RWPE1 (cell line): ENCODE data around the gene RRP36.

Source experiments
- CTCF ChIA-PET: fragments of 350-600 bp; sonication (Branson Sonifier 250); formaldehyde crosslinking; extraction: SDS; loops from one replicate; lab custom pipeline; 2021; lab: Yijun Ruan, JAX
- POLR2A ChIA-PET: fragments of 400-600 bp; formaldehyde crosslinking; extraction: SDS; loops from one replicate; lab custom pipeline; 2020; ENCODE audit warnings: antibody characterized with exemption; ENCODE audit not compliant: low non-redundant PET; lab: Yijun Ruan, JAX
- DNase-seq: peaks from one replicate; pipeline ENCODE4 v3.0.0; 2012; ENCODE audit warnings: low spot score
- H3K27ac ChIP-seq: fragments of 450-650 bp; 2 replicates; pipeline ENCODE4 v1.5.1; 2017
- CTCF ChIP-seq: fragments of 450-650 bp; conservative IDR thresholded peaks from 2 replicates; pipeline ENCODE4 v1.5.1; 2017; ENCODE audit warnings: low read depth, mild to moderate bottlenecking

The RRP36 gene

GRCh38 chr6:42978839-42979522 is 42.4 kb upstream of the RRP36 start, which contains the start of gene PEX6:
PEX6 (minus strand) TSS chr6:42979181; CDS start chr6:42979150, 31 bp downstream.
- ChIA-PET CTCF (interaction anchor here (0.6 to 1.9 kb wide), 4 partner anchors 8 to 210 kb away, joined by 3 to 6 read pairs (median 3); no protein-coding TSS in a partner anchor), POLR2A (interaction anchor here (0.5 to 2.0 kb wide), 7 partner anchors 8 to 808 kb away, joined by 4 to 9 read pairs (median 6); partner anchors contain the start of genes CNPY3, CUL7 and KLHDC3)
- TF ChIP-seq CTCF = no peak
- peak within 1 kb of the TSS; percentile 94 for H3K27ac ChIP-seq
- peak; percentile 59 for DNase-seq

DNA sequence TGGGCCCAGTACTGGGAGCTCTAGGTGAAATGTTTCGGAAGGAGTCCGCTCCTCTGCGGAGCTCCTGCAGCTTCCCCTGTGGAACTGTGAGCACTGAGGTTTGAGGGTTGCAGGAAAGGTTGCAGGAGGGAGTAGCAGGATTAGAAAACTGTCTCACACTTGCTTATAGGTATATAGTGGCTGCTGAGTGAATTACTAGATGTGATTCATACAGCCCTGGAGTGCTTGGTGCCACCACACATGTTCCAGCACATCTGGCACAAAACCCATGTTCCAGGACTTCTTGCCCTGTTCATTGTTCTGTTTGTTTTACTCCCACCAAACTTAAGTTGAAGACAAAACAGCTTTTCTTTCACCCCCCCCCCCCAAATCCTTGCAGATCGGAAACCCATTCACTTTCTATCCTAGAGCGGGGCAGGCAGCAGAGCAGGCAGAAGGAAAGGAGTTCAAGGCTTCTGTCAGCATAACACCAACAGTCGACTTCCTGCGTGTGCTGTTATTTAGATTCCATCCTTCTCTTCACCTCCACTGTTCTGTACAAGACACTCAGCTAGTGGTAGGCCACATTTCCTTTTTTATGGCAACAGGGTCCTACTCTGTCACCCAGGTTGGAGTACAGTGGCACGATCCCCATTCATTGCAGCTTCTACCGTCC is 41.8 kb upstream of the RRP36 start:
- CTCF ChIA-PET = interaction anchor here (0.7 to 1.9 kb wide), 4 partner anchors 8 to 97 kb away, joined by 3 to 6 read pairs (median 3); no protein-coding TSS in a partner anchor
- POLR2A ChIA-PET = interaction anchor here (0.5 to 2.0 kb wide), 4 partner anchors 35 to 264 kb away, joined by 4 to 6 read pairs (median 5); partner anchors contain the start of genes CUL7 and KLHDC3
- peak; percentile 74 for DNase-seq
- TF ChIP-seq CTCF = no peak
- peak overlapping the region; percentile 94 for H3K27ac ChIP-seq

DNA sequence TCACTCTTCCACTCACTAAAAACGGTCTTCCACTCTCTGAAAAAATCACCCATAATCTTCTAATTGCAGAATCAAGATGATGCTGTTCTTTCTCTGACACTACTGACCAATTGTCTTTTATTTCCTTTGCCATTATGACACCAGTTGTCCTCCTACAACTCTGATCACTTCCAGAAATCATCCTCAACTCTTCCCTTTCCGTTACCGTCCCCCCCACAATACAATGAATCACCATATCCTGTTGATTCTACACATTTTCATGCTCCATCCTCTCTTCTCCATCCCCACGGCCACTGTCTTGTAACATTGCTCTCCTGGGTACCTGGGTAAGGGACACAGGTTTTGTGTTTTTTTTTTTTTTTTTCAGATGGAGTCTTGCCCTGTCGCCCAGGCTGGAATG is 39.6 kb upstream of the RRP36 start:
- POLR2A ChIA-PET = no interaction called here
- no peak for TF ChIP-seq CTCF
- DNase-seq = no peak
- CTCF ChIA-PET = interaction anchor here (1.0 kb wide), 1 partner anchor 161 kb away, joined by 3 read pairs; no protein-coding TSS in a partner anchor
- H3K27ac ChIP-seq = no peak overlapping the region

DNA sequence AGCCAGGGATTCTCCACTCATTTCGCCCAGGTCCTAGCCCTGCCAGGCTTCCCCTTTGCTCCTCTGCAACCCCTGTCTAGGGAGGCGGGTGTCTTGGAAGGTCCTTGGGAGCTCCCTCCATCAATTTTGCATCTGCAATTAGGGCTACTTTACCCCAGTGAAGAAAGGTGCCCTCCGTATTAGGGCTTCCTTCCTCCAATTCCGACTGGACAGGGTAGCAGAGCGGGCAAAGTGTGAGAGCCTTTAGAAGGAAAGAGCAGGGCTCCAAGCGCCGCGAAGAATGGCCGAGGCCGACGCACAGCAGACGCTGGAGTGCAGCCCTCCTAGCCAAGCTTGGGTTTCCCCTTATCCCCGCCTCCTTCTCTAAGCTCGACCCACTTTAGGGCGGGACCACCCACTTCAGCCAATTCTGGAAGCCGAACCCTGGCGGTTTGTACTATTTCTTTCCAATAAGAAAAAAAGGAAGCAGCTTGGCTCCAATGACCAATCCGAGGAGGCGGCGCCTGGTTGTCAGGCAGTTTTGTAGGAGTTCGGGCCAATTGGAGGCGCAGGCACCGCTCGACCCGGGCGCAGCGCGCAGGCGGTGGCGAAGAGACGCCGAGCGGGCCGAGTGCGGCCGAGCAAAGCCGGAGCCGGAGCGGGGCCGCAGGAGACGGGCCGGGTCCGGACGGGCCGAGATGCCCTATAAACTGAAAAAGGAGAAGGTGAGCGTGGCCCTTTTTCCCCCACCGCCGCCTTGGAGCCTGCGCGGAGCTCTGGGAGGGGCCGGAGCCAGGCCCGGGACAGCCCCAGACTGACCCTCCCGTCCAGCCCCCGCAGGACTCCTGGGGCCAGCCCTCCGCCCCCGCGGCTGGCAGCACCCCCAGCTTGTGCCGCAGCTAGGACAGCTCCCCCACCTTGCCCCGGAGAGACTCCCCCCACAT is 37.2 kb upstream of the RRP36 start, which contains the start of gene PPP2R5D:
Gene PPP2R5D, plus strand, starts transcription at position 570 of the 923 bp plus-strand sequence. Its CDS starts 108 bp downstream, at position 678.
- peak within 1 kb of the TSS; percentile 82 for H3K27ac ChIP-seq
- CTCF ChIA-PET = interaction anchor here (0.5 to 1.0 kb wide), 4 partner anchors 83 to 209 kb away, joined by 3 read pairs; no protein-coding TSS in a partner anchor
- peak; percentile 97 for DNase-seq
- POLR2A ChIA-PET = interaction anchor here (0.6 to 1.1 kb wide), 5 partner anchors 10 to 37 kb away, joined by 3 to 4 read pairs (median 3); partner anchors contain the start of genes MEA1 and RRP36
- TF ChIP-seq CTCF = no peak

DNA sequence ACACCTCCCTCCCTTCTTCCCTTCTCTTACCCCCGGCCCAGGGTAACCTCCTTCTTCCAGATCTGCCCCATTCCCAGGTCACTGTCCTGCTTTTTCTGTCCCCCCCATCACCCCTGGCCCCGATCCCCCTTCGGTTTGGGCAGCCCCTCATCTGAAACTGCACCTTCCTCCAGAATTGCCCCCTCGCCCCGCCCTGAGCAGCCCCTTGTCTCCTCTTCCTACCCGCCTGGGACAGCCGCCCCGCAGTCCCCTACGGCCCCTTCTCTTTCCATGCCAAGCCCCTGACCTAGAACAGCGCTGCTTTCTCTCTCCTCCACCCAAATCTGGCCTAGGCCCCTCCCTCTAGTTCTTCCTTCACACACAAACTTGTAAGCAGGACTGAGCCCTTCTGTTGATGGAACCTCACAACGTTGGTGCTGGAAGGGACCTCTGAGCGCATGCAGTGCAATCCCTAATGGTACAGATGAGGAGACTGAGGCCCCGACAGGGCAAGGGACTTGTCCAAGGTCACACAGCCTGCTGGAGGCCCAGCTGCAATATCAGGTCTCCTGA is 36.4 kb upstream of the RRP36 start:
- POLR2A ChIA-PET = interaction anchor here (1.1 kb wide), 1 partner anchor 28 kb away, joined by 4 read pairs; the partner anchor contains the start of gene MEA1
- H3K27ac ChIP-seq = peak overlapping the region; percentile 82
- CTCF ChIA-PET = interaction anchor here (0.5 kb wide), 1 partner anchor 210 kb away, joined by 3 read pairs; no protein-coding TSS in a partner anchor
- no peak for TF ChIP-seq CTCF
- DNase-seq = no peak
